ENCODE data around the gene RNU5B-1.
"Not testable (repeated sequence)": the region's sequence is repeated elsewhere in the genome, so short reads cannot be mapped to it uniquely, and the experiment has no call there.

RNU5B-1 gene

DNA sequence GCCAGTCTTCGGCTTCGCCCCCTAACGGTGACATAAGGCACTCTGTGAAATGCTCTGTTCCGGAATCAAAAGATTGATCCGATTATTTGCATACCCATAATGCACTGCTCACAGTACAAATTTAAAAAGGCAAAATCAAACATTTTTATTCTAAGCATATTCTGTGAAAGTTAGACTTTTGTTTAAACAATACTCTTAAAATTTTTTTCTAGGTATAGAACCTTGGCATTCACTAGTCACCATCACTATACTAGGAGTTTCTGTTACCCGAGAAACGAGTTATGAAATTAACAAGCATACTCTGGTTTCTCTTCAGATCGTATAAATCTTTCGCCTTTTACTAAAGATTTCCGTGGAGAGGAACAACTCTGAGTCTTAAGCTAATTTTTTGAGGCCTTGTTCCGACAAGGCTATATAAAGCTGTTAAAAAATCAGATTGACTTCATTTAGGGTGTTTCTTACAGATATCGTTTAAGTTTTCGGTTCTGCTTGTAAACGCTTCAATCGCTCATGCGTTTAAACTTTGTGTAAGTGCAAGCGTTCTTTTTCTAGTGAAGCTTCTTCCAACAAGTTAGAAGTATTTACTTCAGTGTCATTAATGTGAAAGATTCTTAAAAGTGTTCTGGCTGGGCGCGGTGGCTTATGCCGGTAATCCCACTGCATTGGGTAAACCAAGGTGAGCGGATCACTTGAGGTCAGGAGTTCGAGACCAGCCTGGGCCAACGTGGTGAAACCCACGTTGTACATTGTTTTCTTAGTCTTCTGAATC, at the start of gene RNU5B-1:
TSS of gene RNU5B-1 (plus strand) at position 297 of the 769 bp plus-strand sequence.
- peak; percentile 64 for DNase-seq (ENCODE audit: low read depth)

DNA sequence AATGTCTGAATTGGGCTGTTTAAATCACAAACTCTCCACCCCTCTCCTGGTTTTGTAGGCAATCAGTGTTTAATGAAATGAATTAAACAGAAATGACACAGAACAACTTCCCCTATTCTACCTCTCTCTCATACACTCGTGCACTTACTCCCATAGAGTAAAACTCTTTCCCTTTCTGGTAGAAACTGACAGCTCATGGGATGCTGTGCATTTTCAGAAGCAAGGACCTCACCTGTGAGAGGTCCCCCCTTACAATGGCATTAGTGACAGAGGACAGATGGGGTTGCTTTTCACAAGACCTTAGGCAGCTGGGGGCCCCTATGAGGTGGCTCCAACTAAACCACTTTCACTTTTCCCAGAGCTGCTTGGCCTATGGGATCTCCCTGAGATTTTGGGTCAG, 49.7 kb upstream of the RNU5B-1 start:
- no peak for DNase-seq (ENCODE audit: low read depth)

DNA sequence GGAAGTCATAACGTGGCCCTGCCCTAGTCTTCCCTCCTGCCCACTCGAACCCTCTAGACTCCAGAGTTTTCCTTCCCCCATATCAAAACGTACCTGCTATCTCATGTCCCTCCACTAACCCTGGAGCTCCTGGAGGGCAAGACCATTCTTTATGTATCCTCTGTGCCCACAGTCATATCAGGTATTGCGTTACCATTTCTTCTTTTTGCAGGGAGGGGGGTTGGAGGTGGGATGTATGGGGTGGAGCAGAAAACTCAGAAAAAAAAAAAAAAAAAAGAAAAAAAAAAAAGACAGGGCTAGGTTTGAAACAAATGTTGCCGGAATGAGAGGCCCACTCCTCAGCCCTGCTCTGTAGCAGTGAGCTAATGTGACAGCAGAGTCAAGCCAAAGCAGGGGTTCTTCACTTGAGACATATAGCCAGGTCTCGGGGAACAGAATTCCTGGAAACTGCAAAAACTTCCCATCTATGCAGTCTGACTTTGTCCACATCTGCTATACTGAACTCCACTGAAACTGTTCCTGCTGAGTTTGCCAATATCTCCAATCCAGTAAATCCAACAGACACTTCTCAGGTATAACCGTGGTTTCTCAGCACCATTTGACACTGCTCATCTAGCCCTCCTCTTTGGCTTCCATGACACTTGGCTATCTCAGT, 48.9 kb upstream of the RNU5B-1 start:
- DNase-seq (ENCODE audit: low read depth): no peak

DNA sequence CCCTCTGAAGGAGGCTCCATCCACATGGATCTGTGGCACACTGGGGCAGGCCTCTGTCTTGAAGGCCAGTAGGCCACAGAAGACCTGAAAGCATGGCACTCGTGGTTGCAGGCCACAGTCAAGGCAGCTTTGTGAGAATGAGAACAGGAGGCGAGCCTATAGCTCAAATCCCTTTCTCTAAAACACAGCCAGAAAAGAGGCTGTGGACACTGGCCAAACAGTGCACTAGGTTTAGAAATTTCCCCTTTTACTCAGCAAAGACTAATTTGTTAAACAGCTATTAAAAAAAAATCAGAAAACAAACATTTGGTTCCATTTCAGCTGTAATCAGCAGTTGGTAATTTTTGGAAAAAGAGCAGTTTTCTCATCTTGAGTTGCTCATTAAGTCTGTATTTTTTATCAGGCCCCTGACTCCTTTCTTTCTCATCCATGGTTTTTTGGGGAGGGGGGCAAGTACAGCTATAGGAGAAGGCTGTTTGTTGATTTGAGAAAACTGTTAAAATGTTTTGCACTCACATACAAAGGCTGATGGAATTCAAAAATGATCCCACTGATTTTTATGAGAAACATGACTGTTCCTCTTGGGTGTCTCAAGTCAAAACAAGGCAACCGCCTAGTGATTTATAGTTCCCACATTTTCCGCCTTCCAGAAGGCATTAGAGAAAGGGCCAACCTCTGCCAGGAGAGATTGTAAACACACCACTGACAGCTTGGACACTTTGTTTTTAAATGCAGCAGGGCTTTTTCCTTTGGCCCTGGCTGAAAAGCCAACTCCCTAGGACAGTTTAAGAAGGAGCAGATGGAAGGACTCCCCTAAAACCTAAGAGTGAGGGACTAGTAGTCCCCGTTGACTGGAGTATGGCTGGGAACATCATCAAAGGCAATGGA, 45.9 kb upstream of the RNU5B-1 start:
- DNase-seq (ENCODE audit: low read depth): no peak

DNA sequence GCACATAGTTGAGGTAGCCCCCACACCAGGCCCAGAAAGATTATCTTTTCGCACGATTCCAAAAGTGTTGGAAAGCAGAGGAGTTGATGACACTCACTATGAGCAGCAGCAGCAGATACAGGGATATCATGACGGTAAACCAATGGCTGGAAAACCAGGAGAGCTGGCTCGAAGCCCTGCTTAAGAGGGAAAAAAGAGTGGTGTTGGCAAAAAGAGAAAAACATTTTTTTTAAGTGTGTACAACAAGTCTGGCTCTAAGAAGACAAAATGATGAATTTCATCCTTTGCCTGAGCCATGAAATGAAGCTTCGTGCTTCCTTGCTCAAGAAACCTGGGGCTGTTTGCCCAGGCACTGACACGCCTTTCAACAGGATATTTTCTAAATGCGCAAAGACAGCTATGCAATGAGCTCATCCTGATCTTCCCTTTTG, 45.1 kb upstream of the RNU5B-1 start:
- no peak for DNase-seq (ENCODE audit: low read depth)

DNA sequence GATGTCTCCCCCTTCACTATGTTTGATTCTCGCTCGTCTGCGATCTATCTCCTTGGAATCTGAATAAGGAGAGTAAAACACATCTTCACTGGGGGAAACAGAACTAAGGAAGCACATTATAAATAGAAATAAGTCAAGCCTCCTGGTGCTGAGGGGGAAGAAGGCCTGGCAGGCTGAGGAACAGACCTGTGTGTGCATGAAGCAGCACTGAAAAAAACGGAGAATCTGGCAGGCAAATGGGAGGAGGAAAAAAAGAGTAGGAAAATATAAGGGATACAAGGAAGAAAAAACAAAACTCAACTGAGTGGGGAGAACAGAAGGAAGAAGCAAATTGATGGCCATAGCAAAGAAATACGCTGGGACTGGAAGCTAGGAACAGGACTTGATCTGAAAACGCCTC, 43.5 kb upstream of the RNU5B-1 start:
- DNase-seq (ENCODE audit: low read depth): no peak

DNA sequence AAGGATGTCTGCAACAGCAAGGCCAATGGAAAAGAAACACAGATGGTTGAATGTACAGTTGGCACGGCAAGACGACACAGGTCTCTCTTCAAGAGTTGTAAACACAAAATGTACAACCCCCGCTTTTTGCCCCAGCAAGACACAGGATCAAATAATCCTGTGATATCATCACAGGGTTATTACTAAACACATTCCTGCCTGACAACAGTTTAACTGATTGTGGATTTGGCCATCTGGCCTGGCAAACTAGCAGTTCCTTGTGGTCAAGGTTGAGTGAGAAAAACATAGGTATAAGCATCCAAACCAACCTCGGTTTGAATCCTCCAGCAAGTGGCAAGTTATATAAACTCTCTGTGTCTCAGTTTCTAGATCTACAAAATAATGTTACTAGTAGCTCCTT, 41.2 kb upstream of the RNU5B-1 start:
- no peak for DNase-seq (ENCODE audit: low read depth)

DNA sequence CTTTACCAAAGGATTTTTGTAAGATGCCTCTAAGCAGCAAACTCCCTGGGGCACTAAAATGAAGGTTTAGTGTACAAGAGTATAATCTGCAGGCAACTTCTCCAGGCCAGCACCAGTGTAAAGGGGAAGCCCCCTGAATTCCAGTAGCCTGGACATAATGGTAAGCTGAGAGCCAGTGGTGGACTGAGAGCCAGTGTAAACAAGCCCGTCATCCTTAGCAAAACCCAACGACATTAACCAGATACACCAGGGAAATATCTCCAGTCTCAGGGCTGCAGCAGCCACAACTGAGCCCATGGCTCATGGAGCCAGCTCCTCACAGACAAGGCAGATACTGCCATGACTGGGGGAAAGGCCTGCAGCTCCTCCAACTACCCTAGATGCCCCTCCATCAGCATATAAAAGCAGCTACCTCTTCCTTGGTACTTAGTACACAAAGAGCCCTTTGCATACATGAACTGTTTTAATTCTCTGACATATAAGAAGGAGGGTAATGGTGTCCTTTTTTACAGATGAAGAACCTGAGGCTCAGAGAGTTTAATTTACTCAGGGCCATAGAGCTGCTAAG, 39.5 kb upstream of the RNU5B-1 start:
- no peak for DNase-seq (ENCODE audit: low read depth)

DNA sequence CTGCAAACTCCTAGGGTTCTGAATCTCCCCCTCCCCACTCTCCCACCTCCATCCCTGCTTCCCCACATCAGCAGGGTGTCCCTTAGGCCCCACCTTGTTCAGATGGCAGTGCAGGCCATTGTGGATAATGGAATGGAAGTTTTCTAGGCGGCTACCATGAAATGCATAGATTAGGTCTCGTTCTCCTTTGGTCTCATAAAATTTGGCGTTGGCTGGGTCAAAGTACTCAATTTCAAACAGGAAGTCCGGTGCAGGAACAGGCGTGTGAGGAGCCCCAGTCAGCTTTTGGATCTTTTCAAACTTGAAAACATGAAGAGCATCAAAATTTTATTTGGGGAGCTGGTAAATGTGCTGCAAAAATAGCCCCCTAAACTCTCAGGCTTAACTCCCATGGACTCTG, 38.0 kb upstream of the RNU5B-1 start:
- DNase-seq (ENCODE audit: low read depth): no peak

DNA sequence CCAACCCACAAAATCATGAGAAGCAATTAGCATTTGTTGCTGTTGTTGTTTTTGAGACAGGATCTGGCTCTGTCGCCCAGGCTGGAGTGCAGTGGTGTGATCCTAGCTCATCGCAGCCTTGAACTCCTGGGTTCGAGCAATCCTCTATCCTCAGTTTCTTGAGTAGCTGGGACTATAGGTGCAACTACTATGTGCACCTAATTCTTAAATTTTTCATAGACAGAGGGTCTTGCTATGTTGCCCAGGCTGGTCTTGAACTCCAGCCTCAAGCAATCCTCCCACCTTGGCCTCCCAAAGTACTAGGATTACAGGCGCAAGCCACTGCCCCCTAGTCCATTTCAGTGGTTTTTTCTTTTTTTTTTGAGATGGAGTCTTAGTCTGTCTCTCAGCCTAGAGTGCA, 36.1 kb upstream of the RNU5B-1 start:
- DNase-seq (ENCODE audit: low read depth): no peak

DNA sequence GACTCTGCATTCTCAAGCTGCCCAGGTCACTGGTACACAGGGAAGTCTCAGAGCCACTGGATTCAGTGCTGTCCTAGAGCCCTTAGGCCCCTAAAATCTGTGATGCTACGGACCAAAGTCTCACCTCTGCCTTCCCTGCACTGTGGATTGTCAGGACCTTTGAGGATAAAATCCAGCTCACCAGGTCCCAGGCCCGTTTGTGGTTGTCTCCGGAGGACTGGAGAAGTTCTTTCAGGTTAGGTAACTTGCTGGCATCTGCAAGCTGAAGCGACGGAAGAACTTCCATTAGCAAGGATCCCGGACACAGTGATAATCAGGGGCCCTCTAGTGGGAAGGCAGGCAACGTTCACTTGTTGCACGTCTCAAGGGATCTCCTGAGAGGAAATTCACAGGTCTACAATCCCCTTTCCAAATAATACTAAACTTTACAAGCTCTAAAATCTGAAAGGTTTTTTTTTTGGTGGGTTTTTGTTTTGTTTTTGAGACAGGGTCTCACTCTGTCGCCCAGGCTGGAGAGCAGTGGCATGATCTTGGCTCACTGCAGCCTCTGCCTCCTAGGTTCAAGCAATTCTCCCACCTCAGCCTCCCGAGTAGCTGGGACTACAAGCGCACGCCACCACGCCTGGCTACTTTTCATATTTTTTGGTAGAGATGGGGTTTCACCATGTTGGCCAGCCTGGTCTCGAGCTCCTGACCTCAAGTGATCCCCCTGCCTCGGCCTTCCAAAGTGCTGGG, 33.5 kb upstream of the RNU5B-1 start:
- not testable (repeated sequence) for DNase-seq (ENCODE audit: low read depth)

DNA sequence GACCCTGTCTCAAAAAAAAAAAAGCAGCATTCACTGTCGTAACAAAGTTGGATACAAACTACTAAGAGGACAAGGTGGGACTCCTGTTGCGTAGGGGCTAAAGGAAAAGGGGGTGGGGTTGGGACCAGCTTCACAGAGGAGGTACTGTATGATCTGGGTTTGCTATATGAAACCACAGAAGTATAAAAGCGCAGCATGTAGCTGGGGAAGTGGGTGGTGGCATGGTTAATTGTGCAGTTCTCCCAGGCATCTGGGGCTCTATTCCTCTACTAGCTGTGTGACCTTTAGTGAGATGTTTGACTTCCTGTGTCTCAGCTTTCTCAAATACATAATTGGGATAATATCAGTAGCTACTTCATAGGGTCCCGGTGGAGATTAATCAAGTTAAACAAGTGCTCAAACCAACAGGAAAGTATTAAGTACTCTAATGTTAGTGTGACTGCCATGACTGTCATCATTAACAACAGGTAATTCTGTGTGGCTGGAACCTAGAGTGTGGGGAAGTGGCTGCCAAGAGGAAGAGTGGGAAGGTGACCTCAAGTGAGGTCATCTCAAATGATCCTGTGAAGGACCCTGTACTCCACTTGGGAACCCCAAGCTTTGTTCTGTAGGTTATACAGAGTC, 29.3 kb upstream of the RNU5B-1 start:
- no peak for DNase-seq (ENCODE audit: low read depth)

DNA sequence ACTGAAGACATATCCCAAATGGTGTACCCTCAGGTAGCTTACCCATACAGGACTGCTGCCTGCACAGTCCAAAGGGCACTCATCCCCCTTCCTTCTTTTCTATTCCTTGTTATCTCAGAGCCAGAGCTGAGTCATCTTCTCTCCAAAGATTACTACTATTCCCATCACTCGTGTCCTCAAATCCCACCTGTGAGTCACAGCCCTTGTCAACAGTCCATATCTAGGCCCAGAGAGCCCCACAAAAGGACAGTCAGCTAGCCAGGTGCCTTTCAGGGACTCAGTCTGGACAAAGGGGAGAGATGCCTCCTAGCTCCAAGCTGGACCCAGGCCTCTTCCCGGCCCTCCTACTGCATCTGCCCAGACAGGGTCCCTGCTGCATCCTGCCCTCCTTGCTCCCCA, 28.8 kb upstream of the RNU5B-1 start:
- no peak for DNase-seq (ENCODE audit: low read depth)

DNA sequence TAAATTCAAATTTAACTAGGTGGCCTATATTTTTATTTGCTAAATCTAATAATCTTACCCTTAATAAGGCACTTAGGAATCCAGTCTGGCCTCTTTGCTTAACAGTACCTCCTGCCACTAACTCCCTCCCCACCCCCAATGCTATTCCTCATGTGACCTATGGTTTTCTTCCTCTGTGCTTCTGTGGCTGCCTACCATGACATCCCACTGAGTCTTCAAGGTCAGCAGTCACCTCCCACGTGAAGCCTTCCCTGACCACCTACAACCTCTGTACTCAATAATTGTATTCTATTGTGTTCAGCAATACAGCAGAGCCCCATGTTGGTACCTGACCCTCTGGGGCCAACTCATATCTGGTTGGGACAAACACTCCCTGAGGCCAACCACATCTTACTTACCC, 27.5 kb upstream of the RNU5B-1 start:
- DNase-seq (ENCODE audit: low read depth): no peak

DNA sequence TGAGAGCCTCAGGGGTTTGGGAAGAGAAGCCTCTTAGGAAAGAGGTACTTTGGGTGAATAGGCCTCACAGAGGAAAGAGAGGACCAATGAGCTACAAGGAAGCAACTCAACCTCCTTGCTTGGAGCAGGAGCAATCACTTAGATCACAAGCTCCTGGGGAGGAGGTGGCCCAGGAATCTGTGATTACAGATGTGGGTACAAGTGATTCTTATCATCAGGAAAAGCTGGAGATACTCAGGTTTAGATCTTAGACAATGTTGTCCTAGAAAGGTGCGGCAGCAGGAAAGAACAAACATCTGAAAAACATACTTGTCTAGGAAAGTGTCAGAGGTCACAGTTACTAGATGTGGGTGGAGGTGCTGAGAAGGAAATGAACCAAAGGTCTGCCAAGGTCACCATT, 26.0 kb upstream of the RNU5B-1 start:
- no peak for DNase-seq (ENCODE audit: low read depth)

DNA sequence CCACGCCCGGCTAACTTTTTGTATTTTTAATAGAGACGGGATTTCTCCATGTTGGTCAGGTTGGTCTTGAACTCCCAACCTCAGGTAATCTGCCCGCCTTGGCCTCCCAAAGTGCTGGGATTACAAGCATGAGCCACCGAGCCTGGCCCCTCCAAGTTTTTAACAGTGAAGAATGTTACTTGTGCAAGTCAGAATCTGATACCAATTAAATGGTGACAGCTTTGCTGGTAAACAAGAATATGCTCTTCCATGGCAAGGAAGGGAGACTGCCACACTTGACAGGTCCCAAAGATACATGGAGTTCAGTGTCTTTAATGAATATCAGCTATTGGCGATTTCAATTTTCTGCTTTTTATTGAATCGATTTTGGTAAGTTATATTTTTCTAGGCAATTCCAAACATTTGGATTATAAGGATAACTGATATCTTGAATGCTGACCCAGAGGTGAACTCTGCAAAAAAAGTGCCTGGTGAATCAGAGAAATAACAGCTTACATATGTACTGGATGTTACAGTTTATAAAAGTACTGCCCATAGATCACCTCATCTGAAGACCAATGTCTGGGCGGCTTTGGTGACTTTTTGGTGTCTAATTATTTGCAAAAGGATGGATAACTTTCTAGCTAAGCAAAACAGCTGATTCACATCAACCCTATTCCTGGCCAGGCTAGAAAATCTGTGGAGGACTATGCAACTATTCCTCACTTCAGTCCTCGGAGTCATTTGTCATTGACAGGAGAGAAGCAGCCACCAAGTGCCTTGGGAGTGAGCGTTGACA, 19.0 kb upstream of the RNU5B-1 start:
- no peak for DNase-seq (ENCODE audit: low read depth)

DNA sequence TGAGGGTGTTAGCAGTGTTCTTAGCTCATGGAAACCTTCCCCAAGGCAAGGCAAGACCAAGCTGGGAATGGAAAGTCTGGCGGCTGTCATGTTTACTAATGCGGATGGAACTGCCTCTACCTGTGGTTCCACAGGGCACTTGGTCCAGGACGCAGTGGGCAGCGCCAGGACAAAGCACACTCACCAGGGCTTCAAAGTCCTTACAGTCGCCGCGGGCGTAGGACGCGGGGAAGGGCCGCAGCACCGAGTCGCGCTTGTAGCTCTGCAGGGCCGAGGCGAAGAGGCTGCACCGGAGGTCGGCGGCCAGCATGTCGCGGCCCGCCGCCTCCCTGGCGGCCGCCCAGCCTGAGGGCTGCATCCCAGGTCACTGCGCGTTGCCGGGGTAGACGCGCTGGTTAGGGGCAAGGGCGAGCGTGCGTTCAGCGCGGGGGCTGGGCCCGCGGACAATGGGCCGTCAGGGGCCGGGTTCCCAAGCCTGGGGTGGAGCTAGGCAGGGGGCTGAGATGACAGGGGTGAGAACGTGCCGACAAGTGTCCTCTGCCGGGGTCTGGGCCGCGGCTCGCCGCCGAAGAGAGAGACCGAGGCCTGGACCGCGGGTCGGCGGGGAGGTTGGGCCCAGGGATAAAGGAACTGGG, 18.3 kb upstream of the RNU5B-1 start:
- DNase-seq (ENCODE audit: low read depth): no peak

DNA sequence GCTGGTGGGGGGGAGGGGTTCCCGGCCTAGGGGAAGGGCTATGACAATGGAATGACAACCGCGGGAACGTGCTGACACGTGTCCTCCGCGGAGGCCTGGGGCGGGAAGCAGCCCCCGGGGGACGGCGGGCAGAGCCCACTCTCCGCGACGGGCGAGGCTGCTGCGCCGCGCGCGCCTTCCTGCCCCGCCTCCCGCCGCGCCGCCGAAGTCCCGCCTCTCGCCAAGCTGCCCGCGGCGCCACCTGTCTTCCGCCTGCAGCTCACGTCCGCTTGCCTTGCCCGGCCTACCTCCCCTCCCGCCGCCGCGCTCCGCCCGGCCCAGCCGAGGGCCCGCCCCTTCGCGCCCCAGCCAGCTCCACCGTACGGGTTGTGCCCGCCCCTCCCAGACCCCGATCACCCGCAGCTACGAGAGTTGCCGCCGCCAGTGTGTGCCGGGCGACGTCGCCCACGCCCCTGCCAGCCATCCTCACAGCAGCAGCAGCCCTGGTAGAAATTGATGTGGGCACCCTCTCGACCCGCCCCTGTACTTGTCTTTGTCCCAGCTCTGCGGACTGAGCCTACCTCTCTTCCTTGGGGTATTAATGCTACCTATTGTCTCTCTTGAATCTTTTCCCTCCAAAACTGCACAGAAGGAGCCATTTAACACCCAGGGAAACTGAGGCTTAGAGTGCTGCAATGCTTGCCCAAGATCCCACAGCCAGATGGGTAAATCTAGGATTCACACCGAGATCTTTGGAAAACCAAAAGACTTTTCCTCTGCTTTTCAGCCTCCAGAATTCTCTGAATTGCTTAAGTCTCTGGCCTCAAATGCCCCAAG, 17.6 kb upstream of the RNU5B-1 start, which contains the start of gene PARP16:
TSS of gene PARP16 (minus strand) at position 180 of the 816 bp plus-strand sequence. CDS start 457 bp downstream, outside the sequence.
- peak; percentile 89 for DNase-seq (ENCODE audit: low read depth)

DNA sequence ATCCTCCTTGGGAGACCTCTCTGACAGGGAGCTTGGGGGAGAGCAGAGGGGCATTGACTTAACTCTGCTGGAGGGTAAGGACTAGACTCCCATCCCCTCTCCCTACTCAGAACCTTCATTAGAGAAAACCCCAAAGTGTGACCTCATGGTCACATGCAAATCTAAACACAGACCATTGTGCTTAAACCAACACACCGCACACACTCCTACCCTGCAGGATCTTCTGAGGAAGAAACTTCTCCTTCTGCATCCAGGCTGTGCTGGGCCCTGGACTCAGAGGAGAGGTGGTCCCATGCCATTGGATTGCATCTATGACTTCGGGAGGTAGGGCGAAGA, 17.0 kb upstream of the RNU5B-1 start:
- DNase-seq (ENCODE audit: low read depth): no peak
